22Rv1 (cell line): ENCODE measurements around the gene DIPK1B.

Experiments
- CTCF ChIP-seq: fragments of 450-650 bp; IDR thresholded peaks from 2 replicates; pipeline ENCODE4 v1.5.1; 2017; ENCODE audit warnings: mild to moderate bottlenecking
- ZFX ChIP-seq: fragments of 450-650 bp; IDR thresholded peaks from 2 replicates; pipeline ENCODE4 v1.6.1; 2017; ENCODE audit warnings: antibody characterized with exemption, borderline replicate concordance

- TF ChIP-seq CTCF, result no peak
- no peak for TF ChIP-seq ZFX
Measured at GRCh38 chr9:136739509-136739908, 27.1 kb downstream of the DIPK1B start.
